ENCODE results near the gene FGFBP3.

The FGFBP3 gene

GRCh38 chr10:91880310-91880709 lies 29.0 kb downstream of the FGFBP3 start:
- no peak overlapping the region for H3K9ac ChIP-seq (ENCODE audit: low read depth, low read length)
- no peaks in the 10 kb centered on the region for H3K9me3 ChIP-seq (ENCODE audit: control insufficient read depth, insufficient read depth, low read length)
- no peaks in the 10 kb centered on the region for H3K27me3 ChIP-seq (ENCODE audit: control insufficient read depth, insufficient read depth, low read length)
- H3K36me3 ChIP-seq (ENCODE audit: control insufficient read depth, insufficient read depth, low read length) = no peaks in the 10 kb centered on the region
- H3K27ac ChIP-seq (ENCODE audit: low read depth, low read length) = peak overlapping the region; percentile 76
- H3K4me3 ChIP-seq (ENCODE audit: low read depth, low read length) = no peak overlapping the region
- peaks cover 38% of the 10 kb centered on the region for H3K4me1 ChIP-seq (ENCODE audit: control insufficient read depth, insufficient read depth, low read length)

GRCh38 chr10:91879515-91880170 lies 29.6 kb downstream of the FGFBP3 start:
- no peaks in the 10 kb centered on the region for H3K27me3 ChIP-seq (ENCODE audit: control insufficient read depth, insufficient read depth, low read length)
- H3K4me3 ChIP-seq (ENCODE audit: low read depth, low read length) = no peak overlapping the region
- H3K9ac ChIP-seq (ENCODE audit: low read depth, low read length) = no peak overlapping the region
- H3K27ac ChIP-seq (ENCODE audit: low read depth, low read length) = peak overlapping the region; percentile 76
- no peaks in the 10 kb centered on the region for H3K36me3 ChIP-seq (ENCODE audit: control insufficient read depth, insufficient read depth, low read length)
- H3K9me3 ChIP-seq (ENCODE audit: control insufficient read depth, insufficient read depth, low read length) = no peaks in the 10 kb centered on the region
- peaks cover 32% of the 10 kb centered on the region for H3K4me1 ChIP-seq (ENCODE audit: control insufficient read depth, insufficient read depth, low read length)

DNA sequence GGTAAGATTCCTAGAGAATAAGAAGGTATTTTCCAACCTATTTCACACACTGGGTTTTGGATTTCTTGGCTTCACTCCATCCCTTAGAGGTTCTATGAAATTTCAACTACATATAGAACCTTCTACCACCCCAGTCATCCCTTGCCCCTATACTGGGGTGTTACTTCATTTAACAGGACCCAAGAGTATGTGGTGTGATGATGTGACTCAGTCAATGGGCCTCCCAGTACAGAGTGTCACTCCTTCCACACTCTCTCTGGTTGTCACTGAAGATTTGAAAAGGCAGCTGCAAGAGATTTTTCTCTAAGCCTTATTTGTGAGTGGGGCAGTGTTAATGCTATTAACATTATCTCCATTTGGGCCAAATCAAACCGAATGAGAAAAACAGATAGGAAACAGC lies 33.5 kb downstream of the FGFBP3 start:
- Histone ChIP-seq H3K9ac (ENCODE audit: low read depth, low read length) (no peak overlapping the region), H3K36me3 (ENCODE audit: control insufficient read depth, insufficient read depth, low read length) (no peaks in the 10 kb centered on the region), H3K4me3 (ENCODE audit: low read depth, low read length) (no peak overlapping the region), H3K27me3 (ENCODE audit: control insufficient read depth, insufficient read depth, low read length) (no peaks in the 10 kb centered on the region), H3K27ac (ENCODE audit: low read depth, low read length) (no peak overlapping the region), H3K4me1 (ENCODE audit: control insufficient read depth, insufficient read depth, low read length) (peaks cover 15% of the 10 kb centered on the region), H3K9me3 (ENCODE audit: control insufficient read depth, insufficient read depth, low read length) (no peaks in the 10 kb centered on the region)

GRCh38 chr10:91875156-91875555 lies 34.1 kb downstream of the FGFBP3 start:
- Histone ChIP-seq H3K9ac (ENCODE audit: low read depth, low read length) (no peak overlapping the region), H3K36me3 (ENCODE audit: control insufficient read depth, insufficient read depth, low read length) (no peaks in the 10 kb centered on the region), H3K4me1 (ENCODE audit: control insufficient read depth, insufficient read depth, low read length) (peaks cover 9% of the 10 kb centered on the region), H3K9me3 (ENCODE audit: control insufficient read depth, insufficient read depth, low read length) (no peaks in the 10 kb centered on the region), H3K27ac (ENCODE audit: low read depth, low read length) (no peak overlapping the region), H3K4me3 (ENCODE audit: low read depth, low read length) (no peak overlapping the region), H3K27me3 (ENCODE audit: control insufficient read depth, insufficient read depth, low read length) (no peaks in the 10 kb centered on the region)

DNA sequence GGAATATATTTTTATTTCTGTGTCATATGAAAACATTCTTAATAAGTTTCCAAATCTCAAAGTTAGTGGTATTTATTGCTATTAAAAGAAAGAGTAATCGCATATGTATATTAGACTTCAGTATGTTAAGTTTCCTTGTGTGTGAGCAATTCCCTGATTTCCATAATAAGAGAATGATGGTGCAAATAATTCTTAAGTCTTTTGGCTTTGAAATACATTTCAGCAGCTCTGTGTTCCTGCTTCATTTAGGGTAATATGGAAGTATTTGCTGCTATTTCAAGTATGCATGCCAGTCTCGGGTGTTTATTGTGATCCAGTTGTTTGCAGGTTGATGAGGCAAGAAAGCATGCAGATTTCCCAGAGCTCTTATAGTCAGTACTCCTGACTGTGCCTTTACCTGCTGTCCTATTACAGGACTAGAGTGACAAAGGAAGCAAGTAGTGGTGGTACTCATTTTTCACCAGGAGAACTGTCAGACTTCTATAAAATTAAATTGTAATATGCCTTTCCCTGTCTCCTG lies 43.7 kb downstream of the FGFBP3 start:
- no peak overlapping the region for H3K9ac ChIP-seq (ENCODE audit: low read depth, low read length)
- H3K9me3 ChIP-seq (ENCODE audit: control insufficient read depth, insufficient read depth, low read length) = no peaks in the 10 kb centered on the region
- H3K4me3 ChIP-seq (ENCODE audit: low read depth, low read length) = no peak overlapping the region
- peaks cover 39% of the 10 kb centered on the region for H3K36me3 ChIP-seq (ENCODE audit: control insufficient read depth, insufficient read depth, low read length)
- H3K27me3 ChIP-seq (ENCODE audit: control insufficient read depth, insufficient read depth, low read length) = no peaks in the 10 kb centered on the region
- peaks cover 20% of the 10 kb centered on the region for H3K4me1 ChIP-seq (ENCODE audit: control insufficient read depth, insufficient read depth, low read length)
- peak overlapping the region; percentile 64 for H3K27ac ChIP-seq (ENCODE audit: low read depth, low read length)

DNA sequence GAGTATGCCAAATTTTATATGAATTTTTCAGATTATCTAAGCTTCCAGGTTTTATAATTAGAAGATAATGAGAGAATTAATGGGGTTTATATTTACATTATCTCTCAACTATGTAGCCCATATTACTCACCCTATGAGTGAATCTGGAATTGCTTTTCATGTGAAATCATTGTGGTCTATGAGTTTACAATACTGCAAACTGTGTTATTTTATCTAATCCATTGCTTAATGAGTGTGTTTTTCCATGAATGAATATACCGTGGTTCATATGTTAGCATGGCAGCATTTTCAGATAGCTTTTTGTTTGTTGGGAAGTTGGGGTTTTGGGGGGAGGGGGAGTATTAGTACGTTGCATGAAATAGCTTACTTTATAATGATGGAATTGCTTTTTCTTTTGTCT lies 44.5 kb downstream of the FGFBP3 start:
- Histone ChIP-seq H3K36me3 (ENCODE audit: control insufficient read depth, insufficient read depth, low read length) (peaks cover 48% of the 10 kb centered on the region), H3K4me3 (ENCODE audit: low read depth, low read length) (no peak overlapping the region), H3K9me3 (ENCODE audit: control insufficient read depth, insufficient read depth, low read length) (no peaks in the 10 kb centered on the region), H3K27me3 (ENCODE audit: control insufficient read depth, insufficient read depth, low read length) (no peaks in the 10 kb centered on the region), H3K4me1 (ENCODE audit: control insufficient read depth, insufficient read depth, low read length) (peaks cover 20% of the 10 kb centered on the region), H3K27ac (ENCODE audit: low read depth, low read length) (no peak overlapping the region), H3K9ac (ENCODE audit: low read depth, low read length) (no peak overlapping the region)

DNA sequence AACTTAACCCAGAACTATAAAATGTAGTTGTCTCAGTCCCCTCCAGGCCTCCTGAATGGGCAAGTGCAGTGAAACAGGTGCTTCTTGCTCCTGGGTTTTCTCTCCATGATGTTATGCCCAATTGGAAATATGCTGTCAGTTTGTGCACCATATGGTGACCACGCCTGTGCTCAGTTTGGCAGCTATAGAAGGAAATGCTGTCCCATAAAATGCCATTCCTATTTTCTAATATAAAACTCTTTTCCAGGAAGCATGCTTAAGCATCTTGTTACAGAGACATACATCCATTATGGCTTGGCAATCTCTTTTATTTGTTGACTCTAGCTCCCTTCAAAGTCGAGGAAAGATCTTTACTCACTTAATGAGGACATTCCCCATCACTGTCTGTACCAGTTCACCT lies 45.2 kb downstream of the FGFBP3 start:
- Histone ChIP-seq H3K4me3 (ENCODE audit: low read depth, low read length) (no peak overlapping the region), H3K27ac (ENCODE audit: low read depth, low read length) (no peak overlapping the region), H3K27me3 (ENCODE audit: control insufficient read depth, insufficient read depth, low read length) (no peaks in the 10 kb centered on the region), H3K9ac (ENCODE audit: low read depth, low read length) (no peak overlapping the region), H3K4me1 (ENCODE audit: control insufficient read depth, insufficient read depth, low read length) (peaks cover 20% of the 10 kb centered on the region), H3K36me3 (ENCODE audit: control insufficient read depth, insufficient read depth, low read length) (peaks cover 54% of the 10 kb centered on the region), H3K9me3 (ENCODE audit: control insufficient read depth, insufficient read depth, low read length) (no peaks in the 10 kb centered on the region)

DNA sequence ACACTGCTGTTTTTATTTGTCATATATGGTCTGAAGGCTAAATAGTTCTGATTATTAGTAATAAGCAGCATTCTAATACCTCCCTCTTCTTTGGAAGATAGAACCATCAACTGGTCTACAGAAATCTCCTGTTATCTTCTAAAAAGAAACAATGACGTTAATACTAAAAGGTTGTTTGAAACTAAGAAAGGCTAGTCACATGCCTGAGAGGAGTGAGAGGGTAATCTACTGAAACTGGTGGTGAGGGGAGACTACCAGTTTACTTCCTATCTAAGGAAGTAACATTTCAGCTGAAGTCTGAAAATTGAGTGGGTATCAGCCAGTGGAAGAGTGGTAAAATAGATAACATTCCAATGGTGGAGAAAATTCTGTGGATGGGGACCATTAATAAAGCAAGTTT lies 48.4 kb downstream of the FGFBP3 start:
- H3K27me3 ChIP-seq (ENCODE audit: control insufficient read depth, insufficient read depth, low read length) = no peaks in the 10 kb centered on the region

DNA sequence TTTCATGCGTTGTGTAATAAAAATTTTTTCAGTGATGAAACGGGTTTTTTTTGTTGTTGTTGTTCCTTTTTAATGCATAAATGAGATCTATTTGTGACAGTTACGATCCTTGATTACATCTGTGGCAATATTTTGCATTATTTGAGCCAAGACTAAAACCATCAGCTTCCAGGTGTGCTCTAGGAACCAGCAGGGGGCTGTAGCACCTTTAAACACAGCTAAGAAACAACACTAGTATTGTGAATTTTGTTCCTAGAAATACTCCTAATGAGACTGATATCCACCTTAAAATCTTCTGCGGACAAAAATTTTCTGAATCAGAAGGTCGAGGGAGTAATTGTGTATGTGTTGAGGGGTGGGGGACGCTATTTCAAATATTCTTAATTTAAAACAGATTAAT lies 52.6 kb downstream of the FGFBP3 start:
- Histone ChIP-seq H3K9ac (ENCODE audit: low read depth, low read length) (no peak overlapping the region), H3K36me3 (ENCODE audit: control insufficient read depth, insufficient read depth, low read length) (peaks cover 89% of the 10 kb centered on the region), H3K9me3 (ENCODE audit: control insufficient read depth, insufficient read depth, low read length) (no peaks in the 10 kb centered on the region), H3K4me1 (ENCODE audit: control insufficient read depth, insufficient read depth, low read length) (no peaks in the 10 kb centered on the region), H3K4me3 (ENCODE audit: low read depth, low read length) (no peak overlapping the region), H3K27me3 (ENCODE audit: control insufficient read depth, insufficient read depth, low read length) (no peaks in the 10 kb centered on the region), H3K27ac (ENCODE audit: low read depth, low read length) (no peak overlapping the region)

More for the DNA sequence above, 48.4 kb downstream of the FGFBP3 start:
- Histone ChIP-seq H3K36me3 (ENCODE audit: control insufficient read depth, insufficient read depth, low read length) (peaks cover 81% of the 10 kb centered on the region), H3K4me1 (ENCODE audit: control insufficient read depth, insufficient read depth, low read length) (peaks cover 13% of the 10 kb centered on the region), H3K4me3 (ENCODE audit: low read depth, low read length) (no peak overlapping the region), H3K9ac (ENCODE audit: low read depth, low read length) (no peak overlapping the region), H3K9me3 (ENCODE audit: control insufficient read depth, insufficient read depth, low read length) (no peaks in the 10 kb centered on the region), H3K27ac (ENCODE audit: low read depth, low read length) (no peak overlapping the region)

Measured in HUES48 (cell line).